ENCODE measurements around the gene CARD9.
A peak's percentile ranks its signal among the peaks of the same experiment; 100 is the strongest.

CARD9 gene

DNA sequence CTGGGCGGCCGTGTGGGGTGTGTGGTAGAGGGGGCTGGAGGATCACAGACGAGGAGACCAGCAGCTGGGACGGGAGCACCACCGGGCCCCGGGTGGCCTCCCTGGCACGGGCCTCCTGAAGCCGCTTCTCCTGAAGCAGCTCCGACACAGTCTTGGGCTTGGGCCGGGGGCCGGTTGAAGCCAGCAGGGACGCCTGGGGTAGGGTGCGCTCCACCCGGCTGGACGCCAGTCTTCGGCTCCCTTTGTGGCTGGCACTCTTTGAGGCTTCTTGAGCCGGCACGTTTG lies 5.5 kb upstream of the CARD9 start:
- DNase-seq: no peak

GRCh38 chr9:136378170-136379002 lies 4.9 kb upstream of the CARD9 start:
- no peak for DNase-seq

DNA sequence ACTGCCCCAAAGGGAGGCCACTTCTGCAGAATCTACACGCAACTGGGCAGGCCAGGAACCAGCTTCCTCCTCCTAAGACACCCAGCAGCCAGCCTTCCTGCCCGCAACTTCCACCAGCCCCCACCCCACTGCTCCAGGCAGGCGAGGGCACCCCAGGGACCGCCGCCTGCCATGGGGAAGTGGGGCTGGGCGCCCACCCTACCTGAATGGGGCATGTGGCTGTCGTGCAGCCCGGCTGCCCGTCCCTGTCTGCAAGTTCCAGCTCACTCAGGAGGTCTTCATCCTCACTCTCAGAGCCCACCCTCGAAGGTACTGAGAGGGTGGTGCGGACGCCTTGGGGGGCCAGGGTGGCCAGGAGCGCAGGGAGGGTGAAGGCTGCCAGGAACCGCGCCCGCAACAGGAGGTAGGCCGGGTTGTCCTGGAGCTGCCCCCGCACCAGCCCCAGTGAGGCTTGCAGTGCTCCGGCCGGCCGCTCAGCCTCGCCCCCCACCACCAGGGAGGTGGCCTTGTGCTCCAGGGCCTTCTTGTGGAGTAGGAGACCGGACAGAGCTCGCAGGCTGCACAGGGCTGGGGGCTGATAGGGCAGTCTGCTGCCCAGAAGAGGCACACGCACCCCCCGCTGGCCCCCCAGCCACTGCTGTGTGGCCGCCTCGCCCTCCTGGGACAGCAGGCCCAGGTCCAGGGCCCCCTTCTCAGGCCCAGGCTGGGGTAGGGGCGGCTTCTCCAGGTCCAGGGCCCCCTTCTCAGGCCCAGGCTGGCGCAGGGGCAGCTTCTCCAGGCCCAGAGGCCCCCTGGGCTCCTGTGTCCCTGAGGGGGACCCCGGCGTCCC lies 4.1 kb upstream of the CARD9 start:
- DNase-seq: no peak

DNA sequence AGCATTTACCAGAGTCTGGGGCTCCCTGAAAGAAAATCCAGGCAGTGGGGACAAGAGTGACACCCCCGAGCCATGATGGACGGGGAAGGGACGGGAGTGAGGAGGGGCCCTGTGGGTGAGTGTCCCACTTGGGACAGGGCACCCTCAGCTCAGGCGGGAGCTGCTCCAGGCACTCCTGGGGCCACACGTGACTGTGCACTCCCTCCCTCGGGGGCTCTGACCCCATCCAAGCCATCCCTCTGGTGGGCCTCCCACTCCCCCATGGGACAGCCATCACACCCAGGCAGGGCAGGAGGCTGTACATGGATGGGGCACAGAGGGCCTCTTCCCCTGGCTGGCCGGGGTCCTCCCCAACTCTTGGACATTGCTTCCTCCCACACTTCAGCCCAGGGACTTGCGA lies 3.0 kb upstream of the CARD9 start:
- no peak for DNase-seq

DNA sequence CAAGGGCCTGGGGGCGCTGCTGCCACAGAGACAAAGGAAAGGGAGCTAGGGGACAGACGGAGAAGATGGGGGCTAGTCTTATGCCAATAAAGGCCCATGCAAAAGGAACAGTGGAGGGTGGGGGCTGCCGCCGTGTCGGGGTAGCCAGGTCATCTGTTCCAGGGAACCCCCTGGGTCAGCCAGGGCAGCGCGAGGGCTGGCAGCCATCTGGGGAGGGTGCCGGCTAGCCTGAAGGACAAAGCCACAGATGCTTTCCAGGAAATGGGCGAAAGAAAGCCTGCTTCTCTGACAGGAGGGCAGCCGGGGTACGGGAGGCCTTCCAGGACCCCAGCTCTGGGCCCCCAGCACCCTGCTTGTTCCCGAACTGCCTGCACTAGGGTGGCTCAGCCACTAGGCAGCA lies 1.6 kb upstream of the CARD9 start:
- no peak for DNase-seq

DNA sequence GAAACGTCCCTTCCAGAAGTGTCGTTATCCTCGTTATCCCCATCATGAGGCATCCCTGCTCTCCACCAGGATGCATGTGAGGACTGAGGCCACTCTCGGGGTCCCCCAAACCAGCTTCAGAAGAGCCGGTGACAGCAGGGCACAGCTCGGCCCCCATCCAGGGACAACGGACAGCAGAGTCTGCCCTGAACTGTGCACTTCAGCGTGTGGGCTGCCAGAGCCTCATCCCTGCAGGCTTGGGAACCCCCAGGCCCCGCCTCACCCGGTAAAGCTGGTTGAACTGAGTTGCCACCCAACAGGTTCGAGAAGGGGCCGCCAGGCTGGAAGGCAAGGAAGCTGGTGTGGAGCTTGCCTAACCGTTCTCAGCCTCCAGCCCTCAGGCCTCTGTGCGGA lies 710 bp upstream of the CARD9 start:
- no peak for DNase-seq

DNA sequence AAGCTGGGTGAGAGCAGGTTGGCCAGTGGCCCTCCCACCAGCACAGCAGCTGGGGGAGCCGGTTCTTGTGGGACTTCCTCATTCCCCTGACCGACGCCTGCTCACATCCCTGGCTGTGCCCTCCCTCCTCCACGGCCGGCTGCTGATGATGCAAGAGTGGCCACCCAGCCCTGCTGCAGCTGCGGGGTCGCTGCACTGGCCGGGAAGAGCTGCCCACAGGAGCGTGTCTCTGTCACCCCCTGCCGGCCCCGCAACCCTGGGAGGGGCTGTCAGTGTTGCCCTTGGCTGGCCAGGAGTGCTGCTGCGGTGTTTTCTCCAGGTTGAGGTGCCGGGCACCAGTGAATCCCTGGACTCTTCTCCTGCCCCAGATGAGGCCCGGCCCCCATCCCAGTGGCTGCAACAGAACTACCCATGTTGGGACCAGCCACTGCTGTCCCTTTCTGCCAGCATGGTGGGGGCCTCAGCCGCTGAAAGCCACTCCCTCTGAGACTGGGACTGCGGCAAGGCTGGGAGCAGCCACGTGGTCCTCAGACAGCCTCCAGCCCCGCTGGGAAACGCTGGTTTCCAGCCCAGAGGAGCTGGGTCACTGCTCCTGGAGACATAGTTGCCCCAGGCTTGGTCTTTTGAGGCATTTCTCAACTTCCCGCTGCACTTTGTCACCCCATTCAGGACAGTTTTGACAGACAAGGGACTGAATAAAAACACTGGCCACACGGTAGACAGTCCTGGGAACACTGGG lies 739 bp downstream of the CARD9 start:
- no peak for DNase-seq

- no peak for DNase-seq
Observed at GRCh38 chr9:136372006-136372405, 1.5 kb downstream of the CARD9 start.

DNA sequence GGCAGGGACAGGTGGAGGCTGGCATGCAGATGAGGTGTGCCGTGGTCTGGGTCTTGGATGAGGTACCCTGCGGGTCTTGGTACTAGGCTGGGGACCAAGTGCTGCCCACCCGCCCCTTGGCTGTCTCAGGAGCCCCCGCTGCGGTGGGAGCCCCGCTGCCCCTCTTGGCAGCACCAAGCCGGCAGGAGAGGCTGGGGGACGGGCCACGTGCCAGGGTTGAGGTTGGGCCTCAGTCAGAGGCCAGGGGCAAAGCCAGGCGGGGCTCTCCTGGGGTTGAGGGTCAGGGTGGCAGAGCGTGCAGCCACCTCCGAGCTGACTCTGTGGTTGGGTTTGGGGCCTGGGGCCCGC lies 2.0 kb downstream of the CARD9 start:
- no peak for DNase-seq

- DNase-seq: no peak
Observed at GRCh38 chr9:136370687-136371532, 2.6 kb downstream of the CARD9 start.

- no peak for DNase-seq
Observed at GRCh38 chr9:136370037-136370436, 3.4 kb downstream of the CARD9 start.

DNA sequence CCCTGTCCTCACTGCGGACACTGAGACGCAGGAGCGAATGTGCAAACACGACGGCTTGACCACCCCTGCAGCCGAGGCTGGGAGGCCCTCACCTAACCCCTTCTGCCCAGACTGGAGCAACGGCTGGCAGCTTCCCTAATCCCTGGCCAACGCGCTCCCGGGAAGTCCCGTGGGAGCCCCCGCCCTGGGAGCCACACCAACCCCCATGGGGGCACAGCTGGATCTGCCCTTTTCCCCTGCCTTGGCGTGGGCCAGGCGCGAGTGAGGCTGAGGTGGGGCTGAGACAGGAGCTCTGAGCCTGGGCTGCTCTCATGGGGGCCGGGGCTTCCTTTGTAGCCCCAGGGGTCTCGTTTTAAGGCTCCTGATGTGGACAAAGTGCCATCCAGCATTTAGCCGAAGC lies 5.3 kb downstream of the CARD9 start:
- DNase-seq: no peak

DNA sequence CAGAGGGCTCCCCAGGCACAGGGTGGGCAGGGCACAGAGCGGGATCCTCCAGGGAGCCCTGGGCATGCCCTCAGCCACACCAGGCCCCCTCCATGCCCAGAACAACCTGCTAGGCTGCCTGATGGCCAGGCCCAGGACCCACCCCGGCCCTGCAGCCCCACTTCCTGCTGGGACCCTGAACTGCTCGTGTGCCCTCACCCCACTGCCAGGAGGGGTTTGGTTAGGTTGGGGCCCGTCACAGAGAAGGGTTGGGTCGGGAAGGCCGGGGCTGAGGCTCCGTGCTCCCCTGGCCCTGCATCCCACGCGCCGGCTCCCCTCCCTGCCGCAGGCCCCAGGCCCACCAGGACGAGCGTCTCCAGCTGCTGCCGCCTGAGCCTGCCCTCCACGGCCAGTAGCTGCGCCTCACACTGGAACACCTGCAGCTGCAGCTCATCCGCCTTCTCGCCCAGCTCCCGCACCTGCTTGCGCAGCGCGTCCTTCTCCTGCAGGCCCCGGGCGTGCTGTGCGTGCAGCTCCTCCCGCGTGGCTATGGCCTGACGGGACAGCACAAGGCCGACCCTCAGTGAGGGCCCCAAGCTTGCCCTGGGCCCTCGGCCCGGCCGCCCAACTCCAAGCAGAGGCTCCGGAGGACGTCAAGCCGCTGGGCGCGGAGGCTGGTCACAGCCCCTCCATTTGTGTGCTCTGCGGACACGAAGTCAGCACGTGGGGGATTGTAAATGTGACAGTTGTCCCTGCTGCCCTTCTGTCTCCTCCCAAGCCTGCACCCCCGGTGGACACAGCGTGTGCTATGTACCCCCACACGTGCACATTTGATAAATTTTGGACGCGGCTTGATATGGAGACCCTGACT lies 5.9 kb downstream of the CARD9 start:
- no peak for DNase-seq

- DNase-seq: no peak
Observed at GRCh38 chr9:136366826-136367225, 6.6 kb downstream of the CARD9 start.

DNA sequence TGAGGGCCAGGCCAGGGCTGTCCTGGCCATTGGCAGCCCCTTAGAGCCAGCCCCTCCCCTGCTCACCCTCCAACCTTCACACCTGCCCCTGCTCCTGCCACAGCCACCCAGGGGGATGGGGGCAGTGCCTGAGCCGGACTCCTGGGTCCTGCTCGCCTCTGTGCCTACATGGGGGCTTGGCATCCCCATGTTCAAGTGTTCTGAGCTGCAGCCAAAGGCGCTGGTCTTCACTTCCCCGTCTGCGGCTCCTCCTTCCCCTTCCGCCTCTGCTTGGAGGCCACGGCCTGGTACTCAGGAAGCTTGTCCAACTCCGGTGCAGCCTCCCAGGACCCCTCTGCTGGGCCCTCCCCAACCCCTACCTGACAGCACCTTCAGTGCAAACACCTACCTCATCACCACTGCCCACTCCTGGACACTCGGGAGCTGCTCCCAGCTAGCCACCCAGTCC lies 7.7 kb downstream of the CARD9 start:
- DNase-seq: no peak

GRCh38 chr9:136364942-136365774 lies 8.3 kb downstream of the CARD9 start:
- no peak for DNase-seq

DNA sequence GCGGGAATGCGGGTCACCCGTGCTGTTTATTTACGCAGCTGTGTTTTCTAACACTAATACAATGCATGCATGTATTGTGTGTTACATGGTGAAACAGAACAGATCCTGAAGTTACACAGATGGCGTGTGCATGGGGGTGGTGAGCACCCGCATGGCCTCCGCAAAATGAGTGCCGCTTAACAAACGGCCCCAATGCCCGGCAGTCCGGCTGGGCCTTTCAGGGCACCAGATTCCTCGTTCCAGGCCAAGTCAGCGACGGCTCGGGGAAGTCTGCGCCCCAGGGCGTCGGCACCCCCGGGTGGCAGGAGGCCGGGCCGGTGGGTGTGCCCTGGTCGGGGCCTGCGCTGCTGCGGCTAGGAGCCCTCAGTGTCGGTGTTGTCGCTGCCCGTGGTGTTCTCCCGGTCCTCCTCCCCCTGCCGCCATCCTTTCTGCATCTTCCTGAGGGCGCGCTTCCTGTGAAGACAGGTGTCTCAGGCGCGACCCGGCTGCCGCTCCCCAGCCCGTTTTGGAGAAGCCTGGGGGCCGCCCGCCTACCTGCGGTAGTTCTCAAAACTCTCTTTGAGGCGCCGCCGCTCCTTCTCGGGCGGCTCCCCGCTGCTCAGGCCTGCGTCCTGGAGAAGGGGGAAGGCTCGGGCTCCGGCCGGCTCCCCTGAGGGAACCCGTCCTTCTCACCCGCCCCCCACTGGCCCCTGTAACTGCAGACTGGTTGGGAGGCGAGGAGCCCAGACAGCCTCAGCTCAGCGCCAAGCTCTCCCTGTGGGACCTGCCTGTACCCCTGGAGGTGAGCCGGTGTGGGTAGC lies 9.3 kb downstream of the CARD9 start:
- no peak for DNase-seq

- DNase-seq: peak; percentile 94
Observed at GRCh38 chr9:136363106-136363948, 10.1 kb downstream of the CARD9 start, which contains the start of gene DNLZ. DNLZ (minus strand) TSS chr9:136363744; CDS start chr9:136363714, 30 bp downstream.

DNA sequence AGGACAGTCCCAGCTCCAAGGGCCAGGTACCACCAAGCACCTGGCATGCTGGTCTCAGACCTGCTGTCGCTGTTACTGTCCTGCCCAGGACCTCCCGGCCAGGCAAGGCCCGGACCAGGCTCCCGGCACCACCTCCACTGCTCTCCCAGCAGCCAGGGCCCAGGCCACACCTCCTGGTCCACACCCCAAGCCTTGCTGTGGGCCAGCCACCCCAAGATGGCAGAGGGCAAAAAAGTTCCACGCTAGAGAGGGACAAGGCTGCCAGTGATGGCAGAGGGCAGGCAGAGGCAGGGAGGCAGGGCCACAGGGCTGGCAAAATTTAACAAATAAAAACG lies 11.1 kb downstream of the CARD9 start:
- DNase-seq: no peak
